ENCODE results near the gene LPIN2. TPM values are rescaled to one million over a fixed set of nuclear protein-coding genes. Genes with fewer than 3 reads are reported as not detected.
"Not testable (repeated sequence)": the region's sequence is repeated elsewhere in the genome, so short reads cannot be mapped to it uniquely, and the experiment has no call there.

Gene LPIN2
- total and polyA plus RNA-seq, 5 experiments from 2014 or later, result 38.6 to 59.6 (median 54.9) TPM

DNA sequence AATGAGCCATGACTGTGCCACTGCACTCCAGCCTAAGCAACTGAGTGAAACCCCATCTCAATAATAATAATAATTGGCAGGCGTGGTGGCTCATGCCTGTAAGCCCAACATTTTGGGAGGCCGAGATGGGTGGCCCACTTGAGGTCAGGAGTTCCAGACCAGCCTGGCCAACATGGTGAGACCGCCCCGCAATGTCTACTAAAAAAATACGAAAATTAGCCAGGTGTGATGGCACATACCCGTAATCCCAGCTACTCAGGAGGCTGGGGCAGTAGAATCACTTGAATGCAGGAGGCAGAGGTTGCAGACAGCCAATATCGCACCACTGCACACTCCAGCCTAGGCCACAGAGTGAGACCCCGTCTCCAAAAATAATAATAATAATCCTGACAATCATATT lies 27.9 kb upstream of the LPIN2 start:
- no peaks in the 10 kb centered on the region for H3K9me3 Mint-ChIP-seq
- no peaks in the 10 kb centered on the region for H3K27me3 Mint-ChIP-seq
- no peak for DNase-seq
- POLR2A ChIA-PET, result no interaction called here
- H3K27ac Mint-ChIP-seq, result no peak overlapping the region
- no peaks in the 10 kb centered on the region for H3K36me3 Mint-ChIP-seq
- no peak for ATAC-seq
- H3K4me1 Mint-ChIP-seq, result peaks cover 4 to 16% (median 5%) of the 10 kb centered on the region in 4 donors
- H3K4me3 Mint-ChIP-seq, result no peak overlapping the region

DNA sequence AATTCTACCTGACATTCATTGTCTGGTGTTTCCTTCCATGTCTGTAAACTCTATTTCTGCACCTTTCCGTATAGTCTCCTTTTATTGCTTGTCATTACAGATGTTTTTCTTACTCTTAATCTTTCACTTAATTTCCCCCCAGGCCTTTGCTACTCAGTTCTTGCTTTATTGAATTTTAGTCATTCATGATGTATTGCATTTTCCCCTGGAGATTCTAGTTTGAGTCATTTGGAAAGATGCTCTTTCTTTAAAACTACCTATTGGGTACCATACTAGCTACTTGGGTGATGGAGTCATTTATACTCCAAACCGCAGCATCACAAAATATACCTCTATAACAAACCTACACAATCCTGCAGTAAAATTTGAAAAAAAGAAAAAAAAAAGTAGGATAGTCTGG lies 27.2 kb upstream of the LPIN2 start:
- Mint-ChIP-seq H3K27ac (peak overlapping the region in 2 of 10 donors; percentile 20 to 30), H3K4me3 (no peak overlapping the region), H3K27me3 (no peaks in the 10 kb centered on the region), H3K36me3 (no peaks in the 10 kb centered on the region), H3K4me1 (peaks cover 4 to 12% (median 5%) of the 10 kb centered on the region in 4 donors), H3K9me3 (no peaks in the 10 kb centered on the region)
- POLR2A ChIA-PET, result no interaction called here
- DNase-seq (no peak), ATAC-seq (no peak)

DNA sequence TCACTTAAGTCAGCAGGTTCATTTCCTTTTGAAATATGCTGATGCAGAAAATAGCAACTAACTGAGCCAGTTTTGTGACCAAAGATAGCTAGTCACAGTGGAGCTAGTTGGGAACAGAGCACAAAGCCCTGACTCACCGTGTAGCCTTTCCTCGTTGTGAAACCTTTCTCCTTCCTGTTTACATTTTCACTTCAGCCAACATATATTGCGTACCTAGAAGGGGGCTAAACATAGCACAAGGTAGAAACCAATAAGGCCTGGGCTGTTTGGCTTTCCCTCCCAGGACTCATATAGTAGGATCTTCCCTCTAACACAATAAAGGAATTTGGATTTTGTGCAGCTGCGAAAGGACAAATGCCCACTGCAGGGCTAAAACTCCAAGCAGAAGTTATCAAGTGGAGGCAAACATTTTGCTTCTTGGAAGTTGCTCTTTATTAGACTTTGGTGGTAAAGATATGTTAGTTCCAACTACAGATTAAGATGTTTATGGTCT lies 24.5 kb upstream of the LPIN2 start:
- Mint-ChIP-seq H3K9me3 (no peaks in the 10 kb centered on the region), H3K4me1 (peaks cover 4 to 6% (median 5%) of the 10 kb centered on the region in 4 donors), H3K27me3 (no peaks in the 10 kb centered on the region), H3K27ac (peak overlapping the region in 3 of 10 donors; percentile 8 to 53 (median 53)), H3K36me3 (no peaks in the 10 kb centered on the region), H3K4me3 (no peak overlapping the region)
- POLR2A ChIA-PET, result interaction anchor here (1.5 kb wide), 1 partner anchor 22 kb away, joined by 3 read pairs; no protein-coding TSS in a partner anchor
- ATAC-seq (peak in 1 of 2 donors; percentile 38), DNase-seq (no peak)

DNA sequence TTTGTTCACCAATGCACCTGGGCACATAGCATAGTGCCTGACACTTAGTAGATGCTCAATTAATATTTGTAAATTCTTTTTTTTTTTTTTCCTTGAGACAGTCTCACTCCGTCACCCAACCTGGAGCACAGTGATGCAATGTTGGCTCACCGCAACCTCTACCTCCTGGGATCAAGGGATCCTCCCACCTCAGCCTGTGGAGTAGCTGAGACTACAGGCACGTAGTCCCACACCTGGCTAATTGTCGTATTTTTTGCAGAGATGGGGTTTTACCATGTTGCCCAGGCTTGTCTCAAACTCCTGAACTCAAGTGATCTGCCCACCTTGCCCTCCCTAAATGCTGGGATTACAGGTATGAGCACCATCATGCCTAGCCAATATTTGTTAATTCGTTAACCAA lies 23.2 kb upstream of the LPIN2 start:
- peaks cover 4 to 6% (median 5%) of the 10 kb centered on the region in 4 donors for H3K4me1 Mint-ChIP-seq
- ATAC-seq, result no peak
- H3K36me3 Mint-ChIP-seq, result no peaks in the 10 kb centered on the region
- H3K4me3 Mint-ChIP-seq, result no peak overlapping the region
- POLR2A ChIA-PET, result interaction anchor here (1.5 kb wide), 1 partner anchor 24 kb away, joined by 3 read pairs; no protein-coding TSS in a partner anchor
- no peaks in the 10 kb centered on the region for H3K27me3 Mint-ChIP-seq
- DNase-seq, result no peak
- H3K27ac Mint-ChIP-seq, result no peak overlapping the region
- no peaks in the 10 kb centered on the region for H3K9me3 Mint-ChIP-seq

DNA sequence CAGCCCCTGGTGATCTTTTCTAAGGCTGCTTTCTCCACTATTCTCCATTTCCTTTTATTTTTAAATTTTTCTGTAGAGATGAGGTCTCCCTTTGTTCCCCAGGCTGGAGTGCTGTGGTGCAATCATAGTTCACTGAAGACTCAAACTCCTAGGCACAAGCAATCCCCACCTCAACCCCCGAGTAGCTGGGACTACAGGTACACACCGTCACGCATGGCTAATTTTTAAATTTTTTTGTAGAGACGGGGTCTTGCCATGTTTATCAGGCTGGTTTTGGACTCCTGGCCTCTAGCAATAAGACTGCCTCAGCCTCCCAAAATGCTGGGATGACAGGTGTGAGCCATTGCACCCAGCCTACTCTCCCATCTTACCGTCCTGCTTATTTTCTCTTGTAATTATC lies 22.7 kb upstream of the LPIN2 start:
- ATAC-seq (no peak), DNase-seq (no peak)
- POLR2A ChIA-PET, result no interaction called here
- Mint-ChIP-seq H3K27me3 (no peaks in the 10 kb centered on the region), H3K4me3 (no peak overlapping the region), H3K4me1 (peaks cover 4 to 6% (median 5%) of the 10 kb centered on the region in 4 donors), H3K27ac (no peak overlapping the region), H3K9me3 (no peaks in the 10 kb centered on the region), H3K36me3 (no peaks in the 10 kb centered on the region)

DNA sequence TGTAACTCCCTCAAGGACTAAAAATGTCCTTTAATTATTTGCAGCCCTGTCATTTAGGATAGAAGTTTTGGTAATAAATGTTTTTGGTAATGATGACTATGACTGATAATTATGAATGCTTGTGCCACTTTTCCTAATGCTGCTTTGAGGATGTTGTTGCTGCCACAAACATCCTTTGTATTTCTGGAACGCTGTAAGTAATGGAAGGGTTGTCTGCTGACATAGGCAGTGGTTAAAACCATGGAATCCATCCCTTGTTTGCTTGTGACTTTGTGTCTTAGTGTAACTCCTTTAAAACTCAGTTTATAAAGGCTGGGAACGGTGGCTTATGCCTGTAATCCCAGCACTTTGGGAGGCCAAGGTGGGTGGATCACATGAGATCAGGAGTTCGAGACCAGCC lies 19.8 kb upstream of the LPIN2 start:
- ATAC-seq (no peak), DNase-seq (no peak)
- H3K4me3 Mint-ChIP-seq, result no peak overlapping the region
- no peaks in the 10 kb centered on the region for H3K9me3 Mint-ChIP-seq
- POLR2A ChIA-PET, result interaction anchor here (0.7 kb wide), 1 partner anchor 23 kb away, joined by 7 read pairs; no protein-coding TSS in a partner anchor
- peak overlapping the region in 1 of 10 donors; percentile 37 for H3K27ac Mint-ChIP-seq
- no peaks in the 10 kb centered on the region for H3K27me3 Mint-ChIP-seq
- H3K36me3 Mint-ChIP-seq, result no peaks in the 10 kb centered on the region
- peaks cover 3 to 7% (median 6%) of the 10 kb centered on the region in 4 donors for H3K4me1 Mint-ChIP-seq

DNA sequence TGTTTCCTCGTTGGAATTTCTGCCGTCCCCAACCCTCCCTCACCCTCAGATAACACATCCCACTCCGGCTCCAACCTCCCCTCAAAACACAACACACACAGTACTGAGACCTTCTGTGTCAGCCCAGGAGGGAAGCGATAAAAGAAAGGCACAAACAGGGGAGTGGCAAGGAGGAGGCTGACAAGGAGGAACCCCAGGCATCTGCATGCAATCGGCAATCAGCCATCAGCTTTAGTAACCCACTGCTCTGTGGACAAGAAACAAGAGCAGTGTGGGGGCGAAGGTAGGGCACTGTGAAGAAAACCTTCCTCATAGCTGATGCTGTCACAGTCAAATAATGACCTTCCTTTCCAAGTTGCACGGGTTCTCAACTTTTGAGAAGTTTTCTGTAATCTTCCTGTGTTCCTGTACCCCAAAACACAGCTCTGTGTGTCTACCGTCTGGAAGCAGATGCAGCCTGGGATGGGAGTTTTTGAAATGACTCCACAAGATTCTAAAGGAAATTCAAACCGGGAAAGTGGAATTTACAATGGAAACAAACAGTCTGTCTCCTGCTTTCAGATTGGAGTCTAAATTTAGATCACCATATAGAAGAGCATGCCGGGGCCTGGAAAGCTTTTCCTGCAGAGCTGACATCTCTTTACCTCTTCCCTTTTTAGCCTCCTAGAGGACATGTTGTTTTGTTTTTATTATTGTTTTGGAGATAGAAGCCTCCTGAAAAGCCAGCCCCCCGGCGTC lies 16.4 kb upstream of the LPIN2 start:
- DNase-seq (no peak), ATAC-seq (no peak)
- Mint-ChIP-seq H3K27ac (peak overlapping the region in 2 of 10 donors; percentile 83 to 85), H3K9me3 (no peaks in the 10 kb centered on the region), H3K4me3 (no peak overlapping the region), H3K36me3 (no peaks in the 10 kb centered on the region), H3K27me3 (no peaks in the 10 kb centered on the region), H3K4me1 (peaks cover 0 to 3% (median under 1%) of the 10 kb centered on the region in 4 donors)
- POLR2A ChIA-PET, result no interaction called here

DNA sequence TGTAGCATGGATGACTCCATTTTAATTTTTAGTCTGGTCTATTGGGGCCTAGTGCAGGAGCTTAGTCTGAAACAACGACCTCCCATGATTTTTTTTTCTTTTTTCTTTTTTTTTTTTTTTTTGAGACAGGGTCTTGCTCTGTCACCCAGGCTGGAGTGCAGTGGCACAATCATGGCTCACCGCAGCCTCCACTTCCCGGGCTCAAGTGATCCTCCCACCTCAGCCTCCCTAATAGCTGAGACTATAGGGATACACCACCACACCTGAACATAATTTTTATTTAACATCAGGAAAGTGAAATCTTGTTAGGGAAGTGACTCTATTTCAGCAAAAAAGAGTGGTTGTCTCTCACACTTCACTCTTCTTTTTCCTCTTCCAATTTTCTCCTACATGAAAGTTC lies 15.2 kb upstream of the LPIN2 start:
- H3K4me3 Mint-ChIP-seq, H3K9me3 Mint-ChIP-seq, DNase-seq, H3K4me1 Mint-ChIP-seq, ATAC-seq, H3K27me3 Mint-ChIP-seq, H3K36me3 Mint-ChIP-seq: not testable (repeated sequence)
- H3K27ac Mint-ChIP-seq, result peak overlapping the region in 1 of 10 donors; percentile 22
- POLR2A ChIA-PET, result interaction anchor here (0.7 kb wide), 1 partner anchor 223 kb away, joined by 3 read pairs; no protein-coding TSS in a partner anchor

DNA sequence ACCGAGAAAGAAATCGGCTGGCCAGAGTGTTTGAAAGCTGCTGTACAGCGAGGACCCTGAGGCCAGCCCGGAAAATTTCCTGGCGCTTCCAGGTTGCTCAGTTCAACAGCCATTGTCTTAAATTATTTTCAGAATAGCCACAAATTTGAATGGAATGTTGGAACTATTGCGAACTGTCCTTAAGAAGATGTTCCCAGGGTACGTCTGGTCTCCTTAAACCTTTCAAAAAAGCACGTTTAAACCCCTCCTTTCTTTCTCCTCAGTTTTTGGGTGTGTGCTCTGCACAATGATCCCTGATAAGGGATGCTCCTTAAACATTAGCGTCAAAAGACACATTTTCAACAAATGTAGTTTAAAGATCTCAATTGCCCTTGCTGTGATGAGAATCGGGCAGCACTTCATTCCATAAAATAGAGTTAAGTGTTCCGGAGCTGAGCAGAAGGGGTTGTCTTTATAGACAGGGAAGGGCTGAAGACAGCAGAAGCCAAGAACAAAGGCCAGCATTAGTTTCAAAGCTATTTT lies 14.5 kb upstream of the LPIN2 start:
- Mint-ChIP-seq H3K27me3 (no peaks in the 10 kb centered on the region), H3K4me1 (peaks cover 0 to 3% (median under 1%) of the 10 kb centered on the region in 4 donors), H3K4me3 (no peak overlapping the region), H3K36me3 (no peaks in the 10 kb centered on the region), H3K9me3 (peaks cover 0 to 3% (median 0%) of the 10 kb centered on the region in 9 donors), H3K27ac (peak overlapping the region in 2 of 10 donors; percentile 41 to 55)
- ATAC-seq (no peak), DNase-seq (no peak)
- POLR2A ChIA-PET, result interaction anchor here (0.7 kb wide), 1 partner anchor 224 kb away, joined by 3 read pairs; no protein-coding TSS in a partner anchor

DNA sequence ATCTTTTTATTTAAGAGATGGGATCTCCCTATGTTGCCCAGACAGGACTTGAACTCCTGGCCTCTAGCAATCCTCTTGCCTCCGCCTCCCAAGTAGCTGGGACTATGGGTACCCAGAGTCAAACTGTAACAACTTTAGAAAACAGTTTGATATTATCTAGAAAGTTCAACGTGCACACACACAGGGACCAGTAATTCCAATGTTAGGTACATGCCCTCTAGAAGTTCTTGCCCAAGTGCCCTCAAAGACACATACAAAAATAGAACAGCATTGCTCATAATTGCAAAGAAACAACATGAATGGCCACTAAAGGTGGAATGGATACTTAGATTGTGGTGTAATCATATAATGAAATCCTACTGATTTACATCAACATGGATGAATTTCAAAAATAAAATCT lies 12.6 kb upstream of the LPIN2 start:
- no peak overlapping the region for H3K4me3 Mint-ChIP-seq

DNA sequence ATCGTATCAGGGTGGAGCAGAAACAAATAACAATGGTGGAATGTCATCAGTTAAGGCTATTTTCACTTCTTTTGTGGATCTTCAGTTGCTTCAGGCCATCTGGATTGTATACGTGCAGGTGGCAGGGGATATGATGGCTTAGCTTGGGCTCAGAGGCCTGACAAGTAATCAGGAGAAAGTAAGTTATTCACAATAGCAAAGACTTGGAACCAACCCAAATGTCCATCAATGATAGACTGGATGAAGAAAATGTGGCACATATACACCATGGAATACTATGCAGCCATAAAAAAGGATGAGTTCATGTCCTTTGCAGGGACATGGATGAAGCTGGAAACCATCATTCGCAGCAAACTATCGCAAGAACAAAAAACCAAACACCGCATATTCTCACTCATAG lies 10.7 kb upstream of the LPIN2 start:
- POLR2A ChIA-PET, result not testable (repeated sequence)

More for the DNA sequence above, 12.6 kb upstream of the LPIN2 start:
- ATAC-seq (no peak), DNase-seq (no peak)
- Mint-ChIP-seq H3K4me1 (peaks cover 0 to 3% (median under 1%) of the 10 kb centered on the region in 4 donors), H3K36me3 (no peaks in the 10 kb centered on the region), H3K27ac (peak overlapping the region in 1 of 10 donors; percentile 22), H3K9me3 (peaks cover 0 to 3% (median 0%) of the 10 kb centered on the region in 9 donors), H3K27me3 (no peaks in the 10 kb centered on the region)
- POLR2A ChIA-PET, result no interaction called here

DNA sequence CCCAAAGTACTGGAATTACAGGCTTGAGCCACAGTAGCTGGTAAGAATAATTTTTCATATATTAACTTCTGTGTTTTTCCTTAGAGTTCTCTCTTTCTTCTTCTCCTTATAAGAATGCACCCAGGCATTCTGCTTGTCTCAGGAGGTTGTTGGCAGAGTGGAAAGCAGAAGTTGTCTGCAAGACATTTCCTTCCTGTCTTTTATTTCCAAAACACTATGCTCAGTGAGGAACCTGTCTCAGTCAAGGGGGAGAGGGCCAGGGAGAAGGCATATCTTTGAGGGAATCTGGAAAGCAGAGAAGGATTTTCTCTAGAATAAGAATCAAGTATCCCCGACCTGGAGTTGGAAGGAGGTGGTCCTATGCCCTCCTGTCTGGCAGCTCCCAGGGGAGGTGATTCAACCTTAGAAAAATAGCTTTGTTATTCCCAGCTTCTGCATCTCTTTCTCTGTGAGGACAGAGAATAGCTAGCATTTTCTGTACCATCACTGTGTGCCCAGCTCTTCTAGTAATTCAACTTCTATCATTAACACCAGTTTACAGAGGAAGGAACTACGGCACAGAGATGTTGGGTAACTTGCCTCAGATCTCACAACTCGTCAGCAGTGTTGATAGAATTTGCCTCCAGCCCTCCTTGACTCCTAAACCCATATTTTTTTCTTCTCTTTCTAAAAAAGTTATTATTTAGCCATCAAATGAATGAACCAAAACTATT lies 3.8 kb upstream of the LPIN2 start:
- Mint-ChIP-seq H3K36me3 (no peaks in the 10 kb centered on the region), H3K4me1 (peaks cover 23 to 43% (median 38%) of the 10 kb centered on the region in 4 donors), H3K4me3 (peak overlapping the region in 7 of 10 donors; percentile 1 to 73 (median 34)), H3K27ac (peak overlapping the region in 8 of 10 donors; percentile 21 to 91 (median 79)), H3K27me3 (no peaks in the 10 kb centered on the region), H3K9me3 (no peaks in the 10 kb centered on the region)
- POLR2A ChIA-PET, result interaction anchor here (0.6 to 1.0 kb wide), 3 partner anchors 30 to 286 kb away, joined by 3 read pairs; no protein-coding TSS in a partner anchor
- DNase-seq, result peak in 1 of 10 donors; percentile 8
- no peak for ATAC-seq

More for the DNA sequence above, 10.7 kb upstream of the LPIN2 start:
- not testable (repeated sequence) for H3K9me3 Mint-ChIP-seq, H3K36me3 Mint-ChIP-seq, H3K4me1 Mint-ChIP-seq, DNase-seq, H3K4me3 Mint-ChIP-seq, ATAC-seq, H3K27me3 Mint-ChIP-seq
- H3K27ac Mint-ChIP-seq, result peak overlapping the region in 2 of 10 donors; percentile 16 to 79

All from naive thymus-derived CD8-positive, alpha-beta T cell (primary cell).